Loucy (cell line): ENCODE data around the gene PLEKHM2.

Experiments
- H2AFZ ChIP-seq: fragments of 200-600 bp; sonication (generic); 2 replicates; pipeline ENCODE4 v1.6.0; 2016; ENCODE audit warnings: antibody characterized with exemption, mild to moderate bottlenecking, low read length, moderate library complexity
- H3F3A ChIP-seq: fragments of 200-600 bp; 2 replicates; pipeline ENCODE4 v1.6.0; 2016; ENCODE audit warnings: antibody characterized with exemption, low read depth, mild to moderate bottlenecking
- H3K27me3 ChIP-seq: fragments of 200-600 bp; sonication (generic); 2 replicates; pipeline ENCODE4 v1.6.1; 2014; ENCODE audit warnings: low read length, mild to moderate bottlenecking; ENCODE audit not compliant: insufficient read depth, poor library complexity, severe bottlenecking
- H3K36me3 ChIP-seq: fragments of 200-600 bp; sonication (generic); 2 replicates; pipeline ENCODE4 v1.6.1; 2016; ENCODE audit warnings: low read length; ENCODE audit not compliant: insufficient read depth
- H3K4me1 ChIP-seq: fragments of 200-600 bp; sonication (generic); 2 replicates; pipeline ENCODE4 v1.5.1; 2014; ENCODE audit warnings: low read length, mild to moderate bottlenecking; ENCODE audit not compliant: insufficient read depth, poor library complexity, severe bottlenecking
- H3K4me2 ChIP-seq: fragments of 200-600 bp; sonication (generic); 2 replicates; pipeline ENCODE4 v1.6.0; 2014; ENCODE audit warnings: antibody characterized with exemption, low read length, low read depth, mild to moderate bottlenecking; ENCODE audit not compliant: poor library complexity, severe bottlenecking
- H3K4me3 ChIP-seq: fragments of 200-600 bp; sonication (generic); 2 replicates; pipeline ENCODE4 v1.5.1; 2014; ENCODE audit warnings: low read length, mild to moderate bottlenecking, mixed read lengths; ENCODE audit not compliant: poor library complexity, severe bottlenecking
- H3K79me2 ChIP-seq: fragments of 200-600 bp; sonication (generic); 2 replicates; pipeline ENCODE4 v1.6.1; 2014; ENCODE audit warnings: low read length; ENCODE audit not compliant: insufficient read depth
- H3K9ac ChIP-seq: fragments of 200-600 bp; sonication (generic); 2 replicates; pipeline ENCODE4 v1.6.0; 2014; ENCODE audit warnings: mild to moderate bottlenecking, low read depth, low read length, moderate library complexity; ENCODE audit not compliant: poor library complexity, severe bottlenecking
- H3K9me2 ChIP-seq: fragments of 200-600 bp; sonication (generic); replicated peaks from 2 replicates; pipeline ENCODE4 v1.6.1; 2016; ENCODE audit warnings: low read depth, low read length, mixed read lengths
- H3K9me3 ChIP-seq: fragments of 200-600 bp; sonication (generic); 2 replicates; pipeline ENCODE4 v1.6.1; 2014; ENCODE audit warnings: mild to moderate bottlenecking, antibody characterized with exemption, low read length, low read depth; ENCODE audit not compliant: insufficient read depth
- H4K20me1 ChIP-seq: fragments of 200-600 bp; sonication (generic); 2 replicates; pipeline ENCODE4 v1.6.0; 2014; ENCODE audit warnings: antibody characterized with exemption, low read length, mild to moderate bottlenecking; ENCODE audit not compliant: insufficient read depth, poor library complexity, severe bottlenecking
- EZH2phosphoT487 ChIP-seq: fragments of 200-600 bp; IDR thresholded peaks from 2 replicates; pipeline ENCODE4 v1.6.1; 2018; ENCODE audit warnings: antibody characterized with exemption, mild to moderate bottlenecking, moderate library complexity, borderline replicate concordance
- TF ChIP-seq, protein P1 (sequence below): fragments of 200-600 bp; sonication (generic); conservative IDR thresholded peaks from 2 replicates; pipeline ENCODE4 v1.5.1; 2014; ENCODE audit warnings: mild to moderate bottlenecking, antibody characterized with exemption, low read length

PLEKHM2 gene

DNA sequence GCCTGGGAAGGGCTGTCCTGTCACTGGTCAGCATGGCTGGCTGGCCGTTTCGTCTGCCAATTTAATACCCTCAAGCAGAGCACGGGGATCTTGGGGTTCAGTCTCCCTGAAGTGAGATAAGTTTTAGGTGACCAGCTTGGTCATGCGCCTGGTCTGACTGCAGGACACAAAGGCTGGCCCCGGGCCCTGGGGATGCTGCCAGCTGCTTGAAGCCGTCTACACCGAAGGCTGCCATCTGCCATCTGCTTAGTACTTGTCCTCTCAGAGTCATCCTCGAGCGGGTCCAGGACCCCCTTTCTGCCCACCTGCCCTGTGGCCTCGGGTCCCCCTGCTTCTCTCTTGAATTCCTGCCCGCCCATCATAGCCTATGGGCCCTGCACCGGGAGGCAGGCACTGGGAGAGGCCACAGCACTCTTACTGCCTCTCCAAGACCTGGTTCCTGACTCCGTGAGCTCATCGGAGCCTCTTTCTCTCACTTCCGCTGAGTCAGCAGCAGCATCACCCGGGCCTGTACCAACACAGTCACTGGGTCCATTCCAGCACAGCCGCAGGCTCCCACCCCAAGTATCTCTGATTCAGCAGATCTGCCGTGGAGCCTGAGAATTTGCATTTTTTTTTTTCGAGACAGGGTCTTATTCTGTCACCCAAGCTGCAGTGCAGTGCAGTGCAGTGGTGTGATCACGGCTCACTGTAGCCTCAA, 81.5 kb downstream of the PLEKHM2 start:
- Histone ChIP-seq H3K9me3 (no peaks in the 10 kb centered on the region), H3K4me2 (no peak overlapping the region), H4K20me1 (no peaks in the 10 kb centered on the region), H3K9ac (no peak overlapping the region), H3F3A (no peaks in the 10 kb centered on the region), H3K27me3 (no peaks in the 10 kb centered on the region), H3K4me1 (no peaks in the 10 kb centered on the region), H3K9me2 (no peaks in the 10 kb centered on the region), H3K79me2 (no peaks in the 10 kb centered on the region), H2AFZ (no peak overlapping the region), H3K36me3 (no peaks in the 10 kb centered on the region), H3K4me3 (no peak overlapping the region)
- no peak for TF ChIP-seq EZH2phosphoT487
- TF ChIP-seq, protein P1, sequence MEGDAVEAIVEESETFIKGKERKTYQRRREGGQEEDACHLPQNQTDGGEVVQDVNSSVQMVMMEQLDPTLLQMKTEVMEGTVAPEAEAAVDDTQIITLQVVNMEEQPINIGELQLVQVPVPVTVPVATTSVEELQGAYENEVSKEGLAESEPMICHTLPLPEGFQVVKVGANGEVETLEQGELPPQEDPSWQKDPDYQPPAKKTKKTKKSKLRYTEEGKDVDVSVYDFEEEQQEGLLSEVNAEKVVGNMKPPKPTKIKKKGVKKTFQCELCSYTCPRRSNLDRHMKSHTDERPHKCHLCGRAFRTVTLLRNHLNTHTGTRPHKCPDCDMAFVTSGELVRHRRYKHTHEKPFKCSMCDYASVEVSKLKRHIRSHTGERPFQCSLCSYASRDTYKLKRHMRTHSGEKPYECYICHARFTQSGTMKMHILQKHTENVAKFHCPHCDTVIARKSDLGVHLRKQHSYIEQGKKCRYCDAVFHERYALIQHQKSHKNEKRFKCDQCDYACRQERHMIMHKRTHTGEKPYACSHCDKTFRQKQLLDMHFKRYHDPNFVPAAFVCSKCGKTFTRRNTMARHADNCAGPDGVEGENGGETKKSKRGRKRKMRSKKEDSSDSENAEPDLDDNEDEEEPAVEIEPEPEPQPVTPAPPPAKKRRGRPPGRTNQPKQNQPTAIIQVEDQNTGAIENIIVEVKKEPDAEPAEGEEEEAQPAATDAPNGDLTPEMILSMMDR, result no peak

DNA sequence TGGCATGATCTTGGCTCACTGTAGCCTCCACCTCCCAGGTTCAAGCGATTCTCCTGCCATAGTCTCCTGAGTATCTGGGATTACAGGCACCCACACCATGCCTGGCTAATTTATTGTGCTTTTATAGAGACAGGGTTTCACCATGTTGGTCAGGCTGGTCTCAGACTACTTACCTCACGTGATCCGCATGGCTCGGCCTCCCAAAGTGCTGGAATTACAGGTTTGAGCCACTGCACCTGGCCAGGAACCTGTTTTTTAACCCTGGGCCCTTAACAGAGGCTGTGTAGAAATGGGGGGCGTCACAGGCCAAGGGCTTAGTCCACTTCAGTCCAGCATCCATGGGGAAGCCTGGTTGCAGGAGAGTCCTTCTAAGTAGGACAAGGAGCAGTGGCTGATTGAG, 83.8 kb downstream of the PLEKHM2 start:
- Histone ChIP-seq H3K27me3 (no peaks in the 10 kb centered on the region), H3K36me3 (no peaks in the 10 kb centered on the region), H3K4me1 (no peaks in the 10 kb centered on the region), H3K9ac (no peak overlapping the region), H3F3A (no peaks in the 10 kb centered on the region), H3K9me2 (no peaks in the 10 kb centered on the region), H3K4me3 (no peak overlapping the region), H2AFZ (no peak overlapping the region), H3K79me2 (no peaks in the 10 kb centered on the region), H3K9me3 (no peaks in the 10 kb centered on the region), H3K4me2 (no peak overlapping the region), H4K20me1 (no peaks in the 10 kb centered on the region)
- TF ChIP-seq, protein P1, result no peak
- no peak for TF ChIP-seq EZH2phosphoT487

DNA sequence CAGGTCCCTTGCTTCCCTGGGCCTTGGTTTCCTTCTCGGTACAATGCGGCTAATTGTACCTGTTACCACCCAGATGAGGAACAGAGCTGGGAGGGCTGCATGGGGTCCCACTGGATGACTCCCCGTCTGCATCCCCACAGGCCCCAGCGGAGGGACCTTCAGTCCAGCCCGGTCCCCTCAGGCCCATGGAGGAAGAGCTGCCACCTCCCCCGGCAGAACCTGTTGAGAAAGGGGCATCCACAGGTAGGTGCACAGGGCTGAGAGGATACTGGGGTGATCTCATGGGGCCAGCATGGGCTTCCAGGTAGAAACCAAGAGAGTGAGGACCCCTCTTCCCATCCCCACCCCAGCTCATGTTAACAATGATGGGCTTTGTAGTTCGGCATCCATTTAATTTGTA, 84.3 kb downstream of the PLEKHM2 start:
- no peaks in the 10 kb centered on the region for H3K9me3 ChIP-seq
- no peaks in the 10 kb centered on the region for H3K79me2 ChIP-seq
- no peaks in the 10 kb centered on the region for H3K9me2 ChIP-seq
- no peaks in the 10 kb centered on the region for H3K36me3 ChIP-seq
- H3K4me3 ChIP-seq, result no peak overlapping the region
- H3K4me2 ChIP-seq, result no peak overlapping the region
- H3K9ac ChIP-seq, result no peak overlapping the region
- no peaks in the 10 kb centered on the region for H3K4me1 ChIP-seq
- H4K20me1 ChIP-seq, result no peaks in the 10 kb centered on the region
- TF ChIP-seq EZH2phosphoT487, result no peak
- no peak overlapping the region for H2AFZ ChIP-seq
- H3K27me3 ChIP-seq, result no peaks in the 10 kb centered on the region
- H3F3A ChIP-seq, result no peaks in the 10 kb centered on the region
